SK-N-SH treated with all-trans-retinoic acid at 6 μM for 48 hours (cell line): ENCODE data around the gene VEGFC.

ENCODE experiments used
- ARNTL ChIP-seq: fragments of 450-650 bp; formaldehyde crosslinking; IDR thresholded peaks from 2 replicates; pipeline ENCODE4 v1.5.0; 2020; ENCODE audit warnings: low read depth, mild to moderate bottlenecking, moderate library complexity, borderline replicate concordance
- BACH2 ChIP-seq: fragments of 250-450 bp; sonication (Bioruptor Pico); IDR thresholded peaks from 2 replicates; pipeline ENCODE4 v1.9.0; 2021; ENCODE audit warnings: mild to moderate bottlenecking, borderline replicate concordance
- RARB ChIP-seq: fragments of 250-450 bp; sonication (Bioruptor Pico); IDR thresholded peaks from 2 replicates; pipeline ENCODE4 v1.8.0; 2021; ENCODE audit warnings: mild to moderate bottlenecking, moderate library complexity
- TCF4 ChIP-seq: fragments of 250-450 bp; sonication (Bioruptor Pico); IDR thresholded peaks from 2 replicates; pipeline ENCODE4 v1.8.0; 2021; ENCODE audit warnings: mild to moderate bottlenecking, moderate library complexity, borderline replicate concordance
- ZC3H10 ChIP-seq: fragments of 250-450 bp; sonication (Bioruptor Pico); IDR thresholded peaks from 2 replicates; pipeline ENCODE4 v1.5.1; 2021; ENCODE audit warnings: mild to moderate bottlenecking, moderate library complexity
- ZFP30 ChIP-seq: fragments of 450-650 bp; formaldehyde crosslinking; IDR thresholded peaks from 2 replicates; pipeline ENCODE4 v1.5.0; 2022; ENCODE audit warnings: mild to moderate bottlenecking, moderate library complexity
- ZNF565 ChIP-seq: fragments of 450-650 bp; formaldehyde crosslinking; conservative IDR thresholded peaks from 2 replicates; pipeline ENCODE4 v1.5.0; 2020; ENCODE audit warnings: low read depth, mild to moderate bottlenecking, moderate library complexity
- ZNF70 ChIP-seq: fragments of 450-650 bp; formaldehyde crosslinking; IDR thresholded peaks from 2 replicates; pipeline ENCODE4 v1.5.0; 2020; ENCODE audit warnings: mild to moderate bottlenecking, moderate library complexity
- ZNF8 ChIP-seq: fragments of 450-650 bp; formaldehyde crosslinking; IDR thresholded peaks from 2 replicates; pipeline ENCODE4 v1.5.0; 2020; ENCODE audit warnings: mild to moderate bottlenecking, moderate library complexity
- TF ChIP-seq, protein P1 (sequence below): fragments of 250-450 bp; sonication (Bioruptor Pico); IDR thresholded peaks from 2 replicates; pipeline ENCODE4 v1.8.0; 2020; ENCODE audit warnings: mild to moderate bottlenecking, moderate library complexity, borderline replicate concordance
- TF ChIP-seq, protein P2 (sequence below): fragments of 250-450 bp; sonication (Bioruptor Pico); IDR thresholded peaks from 2 replicates; pipeline ENCODE4 v1.5.1; 2020; ENCODE audit warnings: low read depth, mild to moderate bottlenecking, moderate library complexity
- TF ChIP-seq, protein P3 (sequence below): fragments of 250-450 bp; sonication (Bioruptor Pico); IDR thresholded peaks from 2 replicates; pipeline ENCODE4 v1.5.0; 2020; ENCODE audit warnings: mild to moderate bottlenecking, moderate library complexity
- TF ChIP-seq, protein P4 (sequence below): fragments of 250-450 bp; sonication (Bioruptor Pico); IDR thresholded peaks from 2 replicates; pipeline ENCODE4 v1.5.1; 2021; ENCODE audit warnings: mild to moderate bottlenecking, moderate library complexity

DNA sequence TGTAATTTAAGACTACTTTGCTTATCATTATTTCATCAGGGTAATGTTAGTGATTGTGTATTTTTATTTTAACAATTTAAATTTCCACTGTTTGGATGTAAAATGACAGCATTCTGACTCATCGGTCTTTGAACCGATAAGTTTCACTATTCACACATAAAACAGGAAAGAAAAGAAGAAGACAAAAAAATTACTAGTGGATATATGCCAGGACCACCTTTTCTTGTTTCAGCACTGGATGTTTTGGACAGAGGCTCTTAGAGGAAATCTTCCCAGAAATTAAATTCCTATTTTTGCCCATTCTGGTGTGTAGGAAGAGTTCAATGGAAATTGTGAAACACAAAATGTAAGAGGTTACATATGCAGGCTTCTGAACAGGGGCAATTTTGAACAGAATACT lies 57.4 kb downstream of the VEGFC start:
- TF ChIP-seq, protein P1, sequence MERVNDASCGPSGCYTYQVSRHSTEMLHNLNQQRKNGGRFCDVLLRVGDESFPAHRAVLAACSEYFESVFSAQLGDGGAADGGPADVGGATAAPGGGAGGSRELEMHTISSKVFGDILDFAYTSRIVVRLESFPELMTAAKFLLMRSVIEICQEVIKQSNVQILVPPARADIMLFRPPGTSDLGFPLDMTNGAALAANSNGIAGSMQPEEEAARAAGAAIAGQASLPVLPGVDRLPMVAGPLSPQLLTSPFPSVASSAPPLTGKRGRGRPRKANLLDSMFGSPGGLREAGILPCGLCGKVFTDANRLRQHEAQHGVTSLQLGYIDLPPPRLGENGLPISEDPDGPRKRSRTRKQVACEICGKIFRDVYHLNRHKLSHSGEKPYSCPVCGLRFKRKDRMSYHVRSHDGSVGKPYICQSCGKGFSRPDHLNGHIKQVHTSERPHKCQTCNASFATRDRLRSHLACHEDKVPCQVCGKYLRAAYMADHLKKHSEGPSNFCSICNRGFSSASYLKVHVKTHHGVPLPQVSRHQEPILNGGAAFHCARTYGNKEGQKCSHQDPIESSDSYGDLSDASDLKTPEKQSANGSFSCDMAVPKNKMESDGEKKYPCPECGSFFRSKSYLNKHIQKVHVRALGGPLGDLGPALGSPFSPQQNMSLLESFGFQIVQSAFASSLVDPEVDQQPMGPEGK (CRISPR knock-in tag) = no peak
- TF ChIP-seq RARB (no peak), BACH2 (no peak), TCF4 (CRISPR knock-in tag) (no peak), ZNF70 (CRISPR knock-in tag) (no peak), ZNF565 (CRISPR knock-in tag) (no peak), ZNF8 (CRISPR knock-in tag) (no peak), ARNTL (no peak), ZFP30 (no peak), ZC3H10 (CRISPR knock-in tag) (no peak)
- TF ChIP-seq, protein P2, sequence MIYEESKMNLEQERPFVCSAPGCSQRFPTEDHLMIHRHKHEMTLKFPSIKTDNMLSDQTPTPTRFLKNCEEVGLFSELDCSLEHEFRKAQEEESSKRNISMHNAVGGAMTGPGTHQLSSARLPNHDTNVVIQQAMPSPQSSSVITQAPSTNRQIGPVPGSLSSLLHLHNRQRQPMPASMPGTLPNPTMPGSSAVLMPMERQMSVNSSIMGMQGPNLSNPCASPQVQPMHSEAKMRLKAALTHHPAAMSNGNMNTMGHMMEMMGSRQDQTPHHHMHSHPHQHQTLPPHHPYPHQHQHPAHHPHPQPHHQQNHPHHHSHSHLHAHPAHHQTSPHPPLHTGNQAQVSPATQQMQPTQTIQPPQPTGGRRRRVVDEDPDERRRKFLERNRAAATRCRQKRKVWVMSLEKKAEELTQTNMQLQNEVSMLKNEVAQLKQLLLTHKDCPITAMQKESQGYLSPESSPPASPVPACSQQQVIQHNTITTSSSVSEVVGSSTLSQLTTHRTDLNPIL = no peak
- TF ChIP-seq, protein P3, sequence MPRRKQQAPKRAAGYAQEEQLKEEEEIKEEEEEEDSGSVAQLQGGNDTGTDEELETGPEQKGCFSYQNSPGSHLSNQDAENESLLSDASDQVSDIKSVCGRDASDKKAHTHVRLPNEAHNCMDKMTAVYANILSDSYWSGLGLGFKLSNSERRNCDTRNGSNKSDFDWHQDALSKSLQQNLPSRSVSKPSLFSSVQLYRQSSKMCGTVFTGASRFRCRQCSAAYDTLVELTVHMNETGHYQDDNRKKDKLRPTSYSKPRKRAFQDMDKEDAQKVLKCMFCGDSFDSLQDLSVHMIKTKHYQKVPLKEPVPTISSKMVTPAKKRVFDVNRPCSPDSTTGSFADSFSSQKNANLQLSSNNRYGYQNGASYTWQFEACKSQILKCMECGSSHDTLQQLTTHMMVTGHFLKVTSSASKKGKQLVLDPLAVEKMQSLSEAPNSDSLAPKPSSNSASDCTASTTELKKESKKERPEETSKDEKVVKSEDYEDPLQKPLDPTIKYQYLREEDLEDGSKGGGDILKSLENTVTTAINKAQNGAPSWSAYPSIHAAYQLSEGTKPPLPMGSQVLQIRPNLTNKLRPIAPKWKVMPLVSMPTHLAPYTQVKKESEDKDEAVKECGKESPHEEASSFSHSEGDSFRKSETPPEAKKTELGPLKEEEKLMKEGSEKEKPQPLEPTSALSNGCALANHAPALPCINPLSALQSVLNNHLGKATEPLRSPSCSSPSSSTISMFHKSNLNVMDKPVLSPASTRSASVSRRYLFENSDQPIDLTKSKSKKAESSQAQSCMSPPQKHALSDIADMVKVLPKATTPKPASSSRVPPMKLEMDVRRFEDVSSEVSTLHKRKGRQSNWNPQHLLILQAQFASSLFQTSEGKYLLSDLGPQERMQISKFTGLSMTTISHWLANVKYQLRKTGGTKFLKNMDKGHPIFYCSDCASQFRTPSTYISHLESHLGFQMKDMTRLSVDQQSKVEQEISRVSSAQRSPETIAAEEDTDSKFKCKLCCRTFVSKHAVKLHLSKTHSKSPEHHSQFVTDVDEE = no peak
- TF ChIP-seq, protein P4, sequence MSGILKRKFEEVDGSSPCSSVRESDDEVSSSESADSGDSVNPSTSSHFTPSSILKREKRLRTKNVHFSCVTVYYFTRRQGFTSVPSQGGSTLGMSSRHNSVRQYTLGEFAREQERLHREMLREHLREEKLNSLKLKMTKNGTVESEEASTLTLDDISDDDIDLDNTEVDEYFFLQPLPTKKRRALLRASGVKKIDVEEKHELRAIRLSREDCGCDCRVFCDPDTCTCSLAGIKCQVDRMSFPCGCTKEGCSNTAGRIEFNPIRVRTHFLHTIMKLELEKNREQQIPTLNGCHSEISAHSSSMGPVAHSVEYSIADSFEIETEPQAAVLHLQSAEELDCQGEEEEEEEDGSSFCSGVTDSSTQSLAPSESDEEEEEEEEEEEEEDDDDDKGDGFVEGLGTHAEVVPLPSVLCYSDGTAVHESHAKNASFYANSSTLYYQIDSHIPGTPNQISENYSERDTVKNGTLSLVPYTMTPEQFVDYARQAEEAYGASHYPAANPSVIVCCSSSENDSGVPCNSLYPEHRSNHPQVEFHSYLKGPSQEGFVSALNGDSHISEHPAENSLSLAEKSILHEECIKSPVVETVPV (CRISPR knock-in tag) = no peak
